ENCODE data around the gene TPRG1L.
"Not testable (repeated sequence)": the region's sequence is repeated elsewhere in the genome, so short reads cannot be mapped to it uniquely, and the experiment has no call there.

TPRG1L gene

DNA sequence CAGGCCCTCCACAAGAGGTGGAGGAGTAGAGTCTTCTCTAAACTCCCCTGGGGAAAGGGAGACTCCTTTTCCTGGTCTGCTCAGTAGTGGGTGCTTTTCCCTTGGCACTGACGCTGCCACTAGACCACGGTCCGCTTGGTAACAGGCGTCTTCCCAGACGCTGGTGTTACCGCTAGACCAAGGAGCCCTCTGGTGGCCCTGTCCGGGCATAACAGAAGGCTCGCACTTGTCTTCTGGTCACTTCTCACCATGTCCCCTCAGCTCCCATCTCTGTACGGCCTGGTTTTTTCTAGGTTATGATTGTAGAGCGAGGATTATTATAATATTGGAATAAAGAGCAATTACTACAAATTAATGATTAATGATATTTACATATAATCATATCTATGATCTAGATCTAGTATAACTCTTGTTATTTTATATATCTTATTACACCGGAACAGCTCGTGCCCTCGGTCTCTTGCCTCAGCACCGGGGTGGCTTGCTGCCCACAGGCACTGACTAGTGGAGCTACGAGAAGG is 3.6 kb upstream of the TPRG1L start:
- not testable (repeated sequence) for H3K36me3 ChIP-seq (replicated peaks; ENCODE audit: low read depth, low read length); H4K20me1 ChIP-seq (ENCODE audit: insufficient read depth, low read length); H3K4me3 ChIP-seq (ENCODE audit: low read length); H3K27me3 ChIP-seq (ENCODE audit: low read depth, low read length); H2AFZ ChIP-seq (ENCODE audit: low read depth, low read length); H3K9me3 ChIP-seq (ENCODE audit: insufficient read depth, low read length); H3K27ac ChIP-seq (ENCODE audit: low read length); H3K9ac ChIP-seq (ENCODE audit: low read length); H3K79me2 ChIP-seq (ENCODE audit: low read length)
- TF ChIP-seq, protein P1, sequence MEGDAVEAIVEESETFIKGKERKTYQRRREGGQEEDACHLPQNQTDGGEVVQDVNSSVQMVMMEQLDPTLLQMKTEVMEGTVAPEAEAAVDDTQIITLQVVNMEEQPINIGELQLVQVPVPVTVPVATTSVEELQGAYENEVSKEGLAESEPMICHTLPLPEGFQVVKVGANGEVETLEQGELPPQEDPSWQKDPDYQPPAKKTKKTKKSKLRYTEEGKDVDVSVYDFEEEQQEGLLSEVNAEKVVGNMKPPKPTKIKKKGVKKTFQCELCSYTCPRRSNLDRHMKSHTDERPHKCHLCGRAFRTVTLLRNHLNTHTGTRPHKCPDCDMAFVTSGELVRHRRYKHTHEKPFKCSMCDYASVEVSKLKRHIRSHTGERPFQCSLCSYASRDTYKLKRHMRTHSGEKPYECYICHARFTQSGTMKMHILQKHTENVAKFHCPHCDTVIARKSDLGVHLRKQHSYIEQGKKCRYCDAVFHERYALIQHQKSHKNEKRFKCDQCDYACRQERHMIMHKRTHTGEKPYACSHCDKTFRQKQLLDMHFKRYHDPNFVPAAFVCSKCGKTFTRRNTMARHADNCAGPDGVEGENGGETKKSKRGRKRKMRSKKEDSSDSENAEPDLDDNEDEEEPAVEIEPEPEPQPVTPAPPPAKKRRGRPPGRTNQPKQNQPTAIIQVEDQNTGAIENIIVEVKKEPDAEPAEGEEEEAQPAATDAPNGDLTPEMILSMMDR (IDR thresholded peaks at IDR 0.05; ENCODE audit: low read depth, low read length) = peak; percentile 42
- Histone ChIP-seq H3K4me1 (ENCODE audit: low read length) (peaks cover 15% of the 10 kb centered on the region), H3K4me2 (ENCODE audit: low read length) (0 out of 2 replicates have a peak overlapping the region, but pooled peaks have one; percentile 38)

DNA sequence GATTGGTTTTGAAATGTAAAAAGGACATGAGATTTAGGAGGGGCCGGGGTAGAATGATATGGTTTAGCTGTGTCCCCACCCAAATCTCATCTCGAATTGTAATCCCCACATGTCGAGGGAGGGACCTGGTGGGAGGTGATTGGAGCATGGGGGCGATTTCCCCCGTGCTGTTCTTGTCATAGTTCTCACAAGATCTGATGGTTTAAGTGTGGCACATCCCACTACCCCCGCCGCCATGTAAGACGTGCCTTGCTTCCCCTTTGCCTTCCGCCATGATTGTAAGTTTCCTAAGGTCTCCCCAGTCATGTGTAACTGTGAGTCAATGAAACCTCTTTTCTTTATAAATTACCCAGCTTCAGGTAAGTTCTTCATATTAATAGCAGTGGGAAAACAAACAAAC is 2.7 kb upstream of the TPRG1L start:
- H3K9me3 ChIP-seq (ENCODE audit: insufficient read depth, low read length); H3K4me3 ChIP-seq (ENCODE audit: low read length); H3K4me2 ChIP-seq (ENCODE audit: low read length); H3K79me2 ChIP-seq (ENCODE audit: low read length); H3K27me3 ChIP-seq (ENCODE audit: low read depth, low read length); H3K9ac ChIP-seq (ENCODE audit: low read length); H3K27ac ChIP-seq (ENCODE audit: low read length); H3K36me3 ChIP-seq (replicated peaks; ENCODE audit: low read depth, low read length); H4K20me1 ChIP-seq (ENCODE audit: insufficient read depth, low read length); H2AFZ ChIP-seq (ENCODE audit: low read depth, low read length): not testable (repeated sequence)
- H3K4me1 ChIP-seq (ENCODE audit: low read length) = peaks cover 15% of the 10 kb centered on the region

DNA sequence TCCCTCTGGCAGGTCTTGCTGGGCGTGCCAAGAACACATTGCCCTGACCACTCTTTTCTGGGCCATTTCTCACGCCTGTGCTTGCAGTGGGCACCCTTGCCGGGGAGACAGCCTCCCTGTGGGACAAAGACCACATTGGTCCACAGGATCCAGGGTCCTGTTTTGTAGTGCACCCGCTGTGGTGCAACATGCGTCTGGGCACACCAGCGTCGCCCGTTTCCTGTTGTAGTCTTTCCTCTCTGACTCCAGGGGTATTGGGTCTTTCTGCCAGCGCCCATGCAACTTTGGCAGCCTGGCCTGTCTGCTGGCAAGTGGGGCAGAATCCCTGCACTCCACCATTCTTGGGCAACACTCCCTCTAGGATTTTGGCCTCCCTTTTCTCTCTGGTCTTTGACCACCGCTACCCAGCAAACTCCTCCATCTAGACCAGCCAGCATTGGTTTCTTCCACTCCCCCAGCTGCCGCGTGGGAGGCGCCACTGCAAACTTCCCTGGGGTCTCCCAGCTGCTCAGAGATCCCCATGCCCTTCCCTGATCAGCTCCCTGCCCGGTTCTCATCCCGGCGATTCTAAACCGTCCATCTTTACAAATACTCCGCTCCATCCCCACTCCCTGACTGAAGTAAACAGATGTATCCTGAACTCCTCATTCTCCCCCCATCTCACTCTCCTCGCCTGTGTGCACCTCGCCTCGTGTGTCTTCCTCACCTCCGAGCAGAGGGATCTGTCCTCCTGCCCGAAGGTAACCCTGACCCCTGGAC is 1.2 kb upstream of the TPRG1L start:
- Histone ChIP-seq H3K4me2 (ENCODE audit: low read length) (peak overlapping the region; percentile 92), H3K9ac (ENCODE audit: low read length) (peak overlapping the region; percentile 56), H3K27ac (ENCODE audit: low read length) (no peak overlapping the region), H3K27me3 (ENCODE audit: low read depth, low read length) (no peaks in the 10 kb centered on the region), H2AFZ (ENCODE audit: low read depth, low read length) (no peak overlapping the region), H4K20me1 (ENCODE audit: insufficient read depth, low read length) (no peaks in the 10 kb centered on the region), H3K4me3 (ENCODE audit: low read length) (peak overlapping the region; percentile 90), H3K9me3 (ENCODE audit: insufficient read depth, low read length) (no peaks in the 10 kb centered on the region), H3K4me1 (ENCODE audit: low read length) (peaks cover 15% of the 10 kb centered on the region), H3K36me3 (replicated peaks; ENCODE audit: low read depth, low read length) (peaks cover 6% of the 10 kb centered on the region), H3K79me2 (ENCODE audit: low read length) (no peaks in the 10 kb centered on the region)
- TF ChIP-seq EZH2phosphoT487 (IDR thresholded peaks at IDR 0.05; ENCODE audit: low read depth) = no peak
- TF ChIP-seq, protein P1 (IDR thresholded peaks at IDR 0.05; ENCODE audit: low read depth, low read length) = no peak

DNA sequence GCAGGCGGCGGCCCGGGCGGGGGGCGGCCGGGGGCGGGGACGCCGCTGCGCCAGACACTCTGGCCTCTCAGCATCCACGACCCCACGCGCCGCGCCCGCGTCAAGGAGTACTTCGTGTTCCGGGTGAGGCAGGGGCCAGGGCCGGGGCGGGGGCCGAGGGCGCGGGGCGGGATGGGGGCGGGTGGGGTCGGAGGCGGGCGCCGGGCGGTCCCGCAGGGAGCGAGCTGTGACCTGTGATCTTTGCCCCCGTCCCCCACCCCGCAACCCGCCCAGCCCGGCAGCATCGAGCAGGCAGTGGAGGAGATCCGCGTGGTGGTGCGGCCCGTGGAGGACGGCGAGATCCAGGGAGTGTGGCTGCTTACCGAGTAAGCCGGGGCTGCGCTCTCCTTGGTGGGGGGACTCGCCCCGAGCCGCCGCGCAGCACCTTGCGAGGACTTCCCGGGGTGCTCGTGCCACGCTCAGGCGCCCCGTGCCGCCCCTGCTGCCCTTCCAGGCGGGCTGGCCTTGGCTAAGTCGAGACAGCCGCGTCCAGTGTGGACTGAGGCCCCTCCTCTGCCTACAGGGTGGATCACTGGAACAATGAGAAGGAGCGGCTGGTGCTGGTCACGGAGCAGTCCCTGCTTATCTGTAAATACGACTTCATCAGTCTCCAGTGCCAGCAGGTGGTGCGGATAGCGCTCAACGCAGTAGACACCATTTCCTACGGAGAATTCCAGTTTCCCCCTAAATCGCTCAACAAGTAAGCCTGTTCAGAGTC is 514 bp downstream of the TPRG1L start:
- no peaks in the 10 kb centered on the region for H3K27me3 ChIP-seq (ENCODE audit: low read depth, low read length)
- peak overlapping the region; percentile 90 for H3K4me3 ChIP-seq (ENCODE audit: low read length)
- H4K20me1 ChIP-seq (ENCODE audit: insufficient read depth, low read length) = no peaks in the 10 kb centered on the region
- H2AFZ ChIP-seq (ENCODE audit: low read depth, low read length) = no peak overlapping the region
- H3K9ac ChIP-seq (ENCODE audit: low read length) = peak overlapping the region; percentile 47
- peaks cover 14% of the 10 kb centered on the region for H3K36me3 ChIP-seq (replicated peaks; ENCODE audit: low read depth, low read length)
- peaks cover 15% of the 10 kb centered on the region for H3K4me1 ChIP-seq (ENCODE audit: low read length)
- no peak overlapping the region for H3K27ac ChIP-seq (ENCODE audit: low read length)
- TF ChIP-seq EZH2phosphoT487 (IDR thresholded peaks at IDR 0.05; ENCODE audit: low read depth) = no peak
- TF ChIP-seq, protein P1 (IDR thresholded peaks at IDR 0.05; ENCODE audit: low read depth, low read length) = no peak
- H3K4me2 ChIP-seq (ENCODE audit: low read length) = peak overlapping the region; percentile 85
- no peaks in the 10 kb centered on the region for H3K9me3 ChIP-seq (ENCODE audit: insufficient read depth, low read length)
- no peaks in the 10 kb centered on the region for H3K79me2 ChIP-seq (ENCODE audit: low read length)

All from OCI-LY3 (cell line).